Osteocyte (in vitro differentiated cells): ENCODE data around the gene RUNX2. TPM values are rescaled to one million over a fixed set of nuclear protein-coding genes. Genes with fewer than 3 reads are reported as not detected.

Source experiments
- DNase-seq: peaks from one replicate; pipeline ENCODE4 v3.0.0; 2021; ENCODE audit warnings: mixed read lengths; ENCODE audit not compliant: unreplicated experiment; ENCODE audit errors: extremely low spot score
- H3K27ac Mint-ChIP-seq: one replicate; pipeline ENCODE4 v1.8.0; 2021; ENCODE audit warnings: mild to moderate bottlenecking, mixed read lengths; ENCODE audit not compliant: unreplicated experiment
- H3K27me3 Mint-ChIP-seq: one replicate; pipeline ENCODE4 v1.8.0; 2021; ENCODE audit warnings: mixed read lengths; ENCODE audit not compliant: unreplicated experiment
- H3K36me3 Mint-ChIP-seq: one replicate; pipeline ENCODE4 v1.8.0; 2021; ENCODE audit warnings: mixed read lengths; ENCODE audit not compliant: unreplicated experiment
- H3K4me1 Mint-ChIP-seq: one replicate; pipeline ENCODE4 v1.8.0; 2021; ENCODE audit warnings: mixed read lengths; ENCODE audit not compliant: unreplicated experiment
- H3K4me3 Mint-ChIP-seq: one replicate; pipeline ENCODE4 v1.8.0; 2021; ENCODE audit warnings: mild to moderate bottlenecking, moderate library complexity, mixed read lengths; ENCODE audit not compliant: unreplicated experiment
- H3K9me3 Mint-ChIP-seq: one replicate; pipeline ENCODE4 v1.8.0; 2021; ENCODE audit warnings: mixed read lengths; ENCODE audit not compliant: unreplicated experiment
- CTCF ChIP-seq: fragments of 200-600 bp; sonication (generic); IDR thresholded peaks from 2 replicates; pipeline ENCODE4 v1.5.0; 2021; ENCODE audit warnings: antibody characterized with exemption, mild to moderate bottlenecking, moderate library complexity
- total RNA-seq: library from RNA; stranded (reverse); gene quantifications from 2 replicates; pipeline ENCODE4 v1.2.1, GENCODE V29; 2021

Gene RUNX2
- total RNA-seq, 1 donor from 2014 or later, result 28.1 TPM

GRCh38 chr6:45438849-45439406 lies 110.8 kb downstream of the RUNX2 start:
- no peak for DNase-seq
- peaks cover 52% of the 10 kb centered on the region for H3K36me3 Mint-ChIP-seq
- H3K27me3 Mint-ChIP-seq, result no peaks in the 10 kb centered on the region
- peak overlapping the region; percentile 38 for H3K27ac Mint-ChIP-seq
- no peak overlapping the region for H3K4me3 Mint-ChIP-seq
- no peak for TF ChIP-seq CTCF
- H3K9me3 Mint-ChIP-seq, result no peaks in the 10 kb centered on the region
- H3K4me1 Mint-ChIP-seq, result peaks cover 58% of the 10 kb centered on the region

GRCh38 chr6:45439459-45439858 lies 111.3 kb downstream of the RUNX2 start:
- no peak for DNase-seq
- peaks cover 58% of the 10 kb centered on the region for H3K4me1 Mint-ChIP-seq
- no peaks in the 10 kb centered on the region for H3K9me3 Mint-ChIP-seq
- no peak overlapping the region for H3K27ac Mint-ChIP-seq
- H3K36me3 Mint-ChIP-seq, result peaks cover 54% of the 10 kb centered on the region
- H3K4me3 Mint-ChIP-seq, result no peak overlapping the region
- H3K27me3 Mint-ChIP-seq, result no peaks in the 10 kb centered on the region
- TF ChIP-seq CTCF, result no peak

- H3K27ac Mint-ChIP-seq, result no peak overlapping the region
- H3K4me3 Mint-ChIP-seq, result no peak overlapping the region
- DNase-seq, result no peak
- no peak for TF ChIP-seq CTCF
- no peaks in the 10 kb centered on the region for H3K27me3 Mint-ChIP-seq
- H3K9me3 Mint-ChIP-seq, result no peaks in the 10 kb centered on the region
- H3K36me3 Mint-ChIP-seq, result peaks cover 52% of the 10 kb centered on the region
- peaks cover 59% of the 10 kb centered on the region for H3K4me1 Mint-ChIP-seq
These were observed 111.8 kb downstream of the RUNX2 start for GRCh38 chr6:45439861-45440388.

- DNase-seq, result no peak
- H3K4me1 Mint-ChIP-seq, result peaks cover 63% of the 10 kb centered on the region
- H3K9me3 Mint-ChIP-seq, result no peaks in the 10 kb centered on the region
These were observed 113.8 kb downstream of the RUNX2 start for GRCh38 chr6:45441851-45442453.

More at GRCh38 chr6:45441851-45442453, 113.8 kb downstream of the RUNX2 start:
- TF ChIP-seq CTCF, result no peak
- no peak overlapping the region for H3K27ac Mint-ChIP-seq
- H3K27me3 Mint-ChIP-seq, result no peaks in the 10 kb centered on the region
- H3K4me3 Mint-ChIP-seq, result no peak overlapping the region
- peaks cover 47% of the 10 kb centered on the region for H3K36me3 Mint-ChIP-seq
